HCT116 (cell line): ENCODE results near the gene DAPK2. TPM values are rescaled to one million over a fixed set of nuclear protein-coding genes. Genes with fewer than 3 reads are reported as not detected.

Experiments used
- ATAC-seq: fragments of 200-7000 bp; cut with Tn5 transposase; 2 replicates; pipeline ENCODE4 v1.9.1; 2020; ENCODE audit warnings: mild to moderate bottlenecking, moderate library complexity
- BruUV-seq: library from RNA; stranded (reverse); fragments of 400-500 nt; replicated peaks from 2 replicates; lab custom pipeline; 2021; lab: Mats Ljungman, UMichigan
- CTCF ChIA-PET: fragments of 300-600 bp; sonication (Branson Sonifier 250); formaldehyde crosslinking; loops from one replicate; lab custom pipeline; 2021; ENCODE audit warnings: antibody characterized with exemption; lab: Charles Lee
- POLR2A ChIA-PET: fragments of 300-600, 350-600 bp; sonication (Branson Sonifier 250); formaldehyde crosslinking; loops from one replicate; lab custom pipeline; 2021; ENCODE audit warnings: antibody characterized with exemption; lab: Charles Lee
- RAD21 ChIA-PET, 2 experiments: fragments of 300-600 bp; sonication (Branson Sonifier 250); formaldehyde crosslinking; loops; one replicate each; lab custom pipeline; 2023; ENCODE audit warnings: low total read pairs in 2 of 2; ENCODE audit not compliant: uncharacterized antibody in 2 of 2, unreplicated experiment in 2 of 2, low non-redundant PET in 1 of 2; lab: Charles Lee
- DNase-seq: peaks from one replicate; pipeline ENCODE4 v3.0.0-alpha.2; 2010; ENCODE audit warnings: low read depth, low spot score
- H2AFZ ChIP-seq: fragments of 200-600 bp; shearing (Covaris generic), sonication (generic); 2 replicates; pipeline ENCODE4 v1.6.1; 2017; ENCODE audit warnings: low read depth, mixed run types, mixed read lengths, antibody characterized with exemption, low read length; ENCODE audit not compliant: poor library complexity, severe bottlenecking
- H3K27ac ChIP-seq: 2 replicates; pipeline ENCODE4 v1.5.1; 2012; ENCODE audit warnings: low read depth, low read length
- H3K27me3 ChIP-seq: fragments of 200-600 bp; sonication (generic); 2 replicates; pipeline ENCODE4 v1.6.1; 2016; ENCODE audit warnings: mixed run types, low read length, mixed read lengths; ENCODE audit not compliant: insufficient read depth
- H3K36me3 ChIP-seq, 2 experiments: fragments of 200-500 bp in 1 of 2; fragments of 200-600 bp in 1 of 2; sonication (Bioruptor generic) in 1 of 2; sonication (generic) in 1 of 2; 2 replicates each; pipeline versions ENCODE4 v1.5.1 to v1.6.1; 2014 to 2016; ENCODE audit warnings: low read length in 2 of 2, inconsistent platforms in 1 of 2, mixed read lengths in 1 of 2, mixed run types in 1 of 2; ENCODE audit not compliant: insufficient read depth in 2 of 2, control insufficient read depth in 1 of 2
- H3K4me1 ChIP-seq, 2 experiments: fragments of 200-600 bp in 1 of 2; sonication (generic) in 1 of 2; 2 replicates each; pipeline versions ENCODE4 v1.5.1 to v1.6.1; 2012 to 2017; ENCODE audit warnings: low read length in 2 of 2, inconsistent platforms in 1 of 2, mild to moderate bottlenecking in 1 of 2, mixed read lengths in 1 of 2, mixed run types in 1 of 2, moderate library complexity in 1 of 2; ENCODE audit not compliant: insufficient read depth in 2 of 2, control insufficient read depth in 1 of 2
- H3K4me2 ChIP-seq: fragments of 200-600 bp; sonication (generic); 2 replicates; pipeline ENCODE4 v1.6.1; 2017; ENCODE audit warnings: mixed run types, low read length, mixed read lengths
- H3K4me3 ChIP-seq, 2 experiments: fragments of 200-600 bp in 1 of 2; sonication (generic) in 1 of 2; replicated peaks in 1 of 2; 2 replicates each; pipeline ENCODE4 v1.5.1; 2011 to 2016; ENCODE audit warnings: low read length in 2 of 2, control low read depth in 1 of 2, low read depth in 1 of 2, mild to moderate bottlenecking in 1 of 2, mixed read lengths in 1 of 2, mixed run types in 1 of 2
- H3K79me2 ChIP-seq: fragments of 200-600 bp; sonication (generic); 2 replicates; pipeline ENCODE4 v1.6.1; 2017; ENCODE audit warnings: mild to moderate bottlenecking, mixed run types, low read length, moderate library complexity, mixed read lengths; ENCODE audit not compliant: insufficient read depth
- H3K9ac ChIP-seq: fragments of 200-600 bp; sonication (generic); 2 replicates; pipeline ENCODE4 v1.6.1; 2016; ENCODE audit warnings: low read length, mixed read lengths
- H3K9me2 ChIP-seq: fragments of 200-600 bp; sonication (generic), shearing (Covaris generic); 2 replicates; pipeline ENCODE4 v1.6.1; 2017; ENCODE audit warnings: mixed run types, mild to moderate bottlenecking, moderate library complexity; ENCODE audit not compliant: insufficient read depth
- H3K9me3 ChIP-seq, 2 experiments: fragments of 200-500 bp in 1 of 2; fragments of 200-600 bp in 1 of 2; sonication (Bioruptor generic) in 1 of 2; sonication (generic) in 1 of 2; 2 replicates each; pipeline ENCODE4 v1.6.1; 2014 to 2017; ENCODE audit warnings: low read length in 2 of 2, mixed read lengths in 2 of 2, inconsistent platforms in 1 of 2, low read depth in 1 of 2, mild to moderate bottlenecking in 1 of 2, mixed run types in 1 of 2, moderate library complexity in 1 of 2; ENCODE audit not compliant: control insufficient read depth in 1 of 2, insufficient read depth in 1 of 2
- H4K20me1 ChIP-seq: fragments of 200-600 bp; sonication (generic), shearing (Covaris generic); 2 replicates; pipeline ENCODE4 v1.6.1; 2017; ENCODE audit warnings: mixed run types, mild to moderate bottlenecking, moderate library complexity; ENCODE audit not compliant: insufficient read depth
- CTCF ChIP-seq, 3 experiments: fragments of 200-600 bp in 1 of 3; sonication (generic) in 1 of 3; IDR thresholded peaks in 2 of 3; conservative IDR thresholded peaks in 1 of 3; 2 replicates each; pipeline ENCODE4 v1.5.1; 2012 to 2017; ENCODE audit warnings: low read depth in 2 of 3, low read length in 2 of 3, antibody characterized with exemption in 1 of 3, borderline replicate concordance in 1 of 3, control low read depth in 1 of 3, mild to moderate bottlenecking in 1 of 3, mixed read lengths in 1 of 3, mixed run types in 1 of 3, moderate library complexity in 1 of 3; ENCODE audit not compliant: insufficient read depth in 1 of 3
- RAD21 ChIP-seq: IDR thresholded peaks from 2 replicates; pipeline ENCODE4 v1.6.1; 2012; ENCODE audit warnings: low read depth, mild to moderate bottlenecking
- REST ChIP-seq: IDR thresholded peaks from 2 replicates; pipeline ENCODE4 v1.6.1; 2012; ENCODE audit warnings: low read depth
- intact Hi-C: fragments of 100-400 bp; cut with micrococcal nuclease; formaldehyde crosslinking; loops from 2 replicates; pipeline ENCODE4 v1.10.0; 2022
- total RNA-seq: library from RNA; stranded (reverse); gene quantifications from one replicate; pipeline ENCODE4 v1.2.1, GENCODE V29; 2021; ENCODE audit not compliant: unreplicated experiment

Gene DAPK2
- total RNA-seq, 1 experiment from 2014 or later = 4.8 TPM

GRCh38 chr15:64067564-64068030, 21.3 kb upstream of the DAPK2 start:
- no peaks in the 10 kb centered on the region for H3K79me2 ChIP-seq
- no peaks in the 10 kb centered on the region for H3K9me2 ChIP-seq
- TF ChIP-seq CTCF (IDR thresholded peaks at IDR 0.05 in 2 of 3, conservative IDR thresholded peaks at IDR 0.05 in 1 of 3; ENCODE audit: borderline replicate concordance in 1 of 3, insufficient read depth in 1 of 3, low read depth in 2 of 3, low read length in 2 of 3) = peak; percentile 67 to 81 (median 73)
- TF ChIP-seq REST = no peak
- TF ChIP-seq RAD21 = peak; percentile 90
- H3K4me1 ChIP-seq = peaks cover 0 to 18% of the 10 kb centered on the region in 2 experiments; a peak in 1 of 4 replicates
- H3K9me3 ChIP-seq = no peaks in the 10 kb centered on the region
- no peaks in the 10 kb centered on the region for H3K27me3 ChIP-seq
- intact Hi-C loops = loop anchor here (1.0 to 5.0 kb wide), 6 partner anchors 176 to 779 kb away; partner anchors contain the start of gene HERC1
- DNase-seq (no peak), ATAC-seq (peak; percentile 87)
- no peak overlapping the region for H3K27ac ChIP-seq
- no peak overlapping the region for H3K4me3 ChIP-seq
- H3K36me3 ChIP-seq = peaks cover 2 to 12% of the 10 kb centered on the region in 2 experiments; a peak in 2 of 4 replicates
- ChIA-PET POLR2A (interaction anchor here (1.2 kb wide), 1 partner anchor 458 kb away, joined by 3 read pairs; no protein-coding TSS in a partner anchor), RAD21 (interaction anchor here (1.4 to 1.9 kb wide), 3 partner anchors 315 to 458 kb away, joined by 4 to 14 read pairs (median 7); no protein-coding TSS in a partner anchor), CTCF (interaction anchor here (0.6 to 5.7 kb wide), 9 partner anchors 9 to 601 kb away, joined by 3 to 69 read pairs (median 5); no protein-coding TSS in a partner anchor)
- peak overlapping the region; percentile 34; the same call in 1 of the 2 replicates for H3K4me2 ChIP-seq
- H3K9ac ChIP-seq = no peak overlapping the region
- no TSS peak for BruUV-seq
- H4K20me1 ChIP-seq = no peaks in the 10 kb centered on the region
- H2AFZ ChIP-seq = no peak overlapping the region
